ENCODE results near the gene S100P.

Gene S100P

GRCh38 chr4:6655924-6656323, 37.8 kb upstream of the S100P start:
- Histone ChIP-seq H3K36me3 (no peaks in the 10 kb centered on the region), H3K27ac (no peak overlapping the region), H3K27me3 (ENCODE audit: insufficient read depth, low read depth, severe bottlenecking) (no peaks in the 10 kb centered on the region), H3K9me3 (ENCODE audit: severe bottlenecking) (no peaks in the 10 kb centered on the region), H3K4me3 (ENCODE audit: low read depth, low read length) (no peak overlapping the region)
- TF ChIP-seq CTCF (IDR thresholded peaks at IDR 0.05; ENCODE audit: low read depth, low read length): no peak
- DNase-seq: no peak

- Histone ChIP-seq H3K9me3 (ENCODE audit: severe bottlenecking) (no peaks in the 10 kb centered on the region), H3K27ac (no peak overlapping the region), H3K27me3 (ENCODE audit: insufficient read depth, low read depth, severe bottlenecking) (no peaks in the 10 kb centered on the region), H3K4me3 (ENCODE audit: low read depth, low read length) (no peak overlapping the region), H3K36me3 (no peaks in the 10 kb centered on the region)
- TF ChIP-seq CTCF (IDR thresholded peaks at IDR 0.05; ENCODE audit: low read depth, low read length): no peak
- no peak for DNase-seq
These were observed 36.2 kb upstream of the S100P start for GRCh38 chr4:6657242-6658208.

- DNase-seq: no peak
- Histone ChIP-seq H3K27me3 (ENCODE audit: insufficient read depth, low read depth, severe bottlenecking) (no peaks in the 10 kb centered on the region), H3K36me3 (no peaks in the 10 kb centered on the region), H3K9me3 (ENCODE audit: severe bottlenecking) (no peaks in the 10 kb centered on the region), H3K4me3 (ENCODE audit: low read depth, low read length) (no peak overlapping the region), H3K27ac (no peak overlapping the region)
- no peak for TF ChIP-seq CTCF (IDR thresholded peaks at IDR 0.05; ENCODE audit: low read depth, low read length)
These were observed 35.5 kb upstream of the S100P start for GRCh38 chr4:6658209-6658595.

GRCh38 chr4:6658597-6659075, 35.0 kb upstream of the S100P start:
- no peaks in the 10 kb centered on the region for H3K9me3 ChIP-seq (ENCODE audit: severe bottlenecking)
- TF ChIP-seq CTCF (IDR thresholded peaks at IDR 0.05; ENCODE audit: low read depth, low read length): no peak
- H3K4me3 ChIP-seq (ENCODE audit: low read depth, low read length): no peak overlapping the region
- DNase-seq: no peak
- peaks cover 2% of the 10 kb centered on the region for H3K27me3 ChIP-seq (ENCODE audit: insufficient read depth, low read depth, severe bottlenecking)
- no peaks in the 10 kb centered on the region for H3K36me3 ChIP-seq
- H3K27ac ChIP-seq: no peak overlapping the region

- Histone ChIP-seq H3K4me3 (ENCODE audit: low read depth, low read length) (no peak overlapping the region), H3K36me3 (no peaks in the 10 kb centered on the region), H3K27ac (no peak overlapping the region), H3K9me3 (ENCODE audit: severe bottlenecking) (no peaks in the 10 kb centered on the region), H3K27me3 (ENCODE audit: insufficient read depth, low read depth, severe bottlenecking) (peaks cover 8% of the 10 kb centered on the region)
- no peak for TF ChIP-seq CTCF (IDR thresholded peaks at IDR 0.05; ENCODE audit: low read depth, low read length)
- no peak for DNase-seq
These were observed 33.8 kb upstream of the S100P start for GRCh38 chr4:6659897-6660296.
